NCI-H2227 treated with DMSO at 0.1 percent for 48 hours (cell line): ENCODE data around the gene RPGRIP1L.
"Not testable (repeated sequence)": the region's sequence is repeated elsewhere in the genome, so short reads cannot be mapped to it uniquely, and the experiment has no call there.

Experiments
- DNase-seq: peaks from one replicate; lab custom pipeline; 2025; lab: John Stamatoyannopoulos, UW

The RPGRIP1L gene

DNA sequence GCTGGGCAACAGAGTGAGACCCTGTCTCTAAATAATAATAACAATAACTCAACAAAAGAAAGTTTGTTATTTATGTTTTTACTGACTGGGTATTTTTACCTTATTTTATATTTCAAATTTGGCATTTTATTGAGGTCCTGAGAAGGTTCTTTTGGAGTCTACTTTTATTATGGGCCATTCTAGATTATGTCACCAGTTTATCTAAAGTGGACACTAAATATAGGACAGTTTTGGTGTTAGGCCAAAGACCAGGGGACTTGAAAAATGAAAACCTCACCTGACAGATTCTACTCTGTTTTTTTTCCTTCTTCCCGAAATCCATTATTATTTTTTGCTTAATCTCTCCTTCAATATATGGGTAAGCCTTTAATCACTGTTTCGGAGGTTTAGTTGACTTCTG lies 8.4 kb upstream of the RPGRIP1L start:
- DNase-seq, result no peak

- DNase-seq, result no peak
Observed at GRCh38 chr16:53711390-53711789, 7.7 kb upstream of the RPGRIP1L start.

DNA sequence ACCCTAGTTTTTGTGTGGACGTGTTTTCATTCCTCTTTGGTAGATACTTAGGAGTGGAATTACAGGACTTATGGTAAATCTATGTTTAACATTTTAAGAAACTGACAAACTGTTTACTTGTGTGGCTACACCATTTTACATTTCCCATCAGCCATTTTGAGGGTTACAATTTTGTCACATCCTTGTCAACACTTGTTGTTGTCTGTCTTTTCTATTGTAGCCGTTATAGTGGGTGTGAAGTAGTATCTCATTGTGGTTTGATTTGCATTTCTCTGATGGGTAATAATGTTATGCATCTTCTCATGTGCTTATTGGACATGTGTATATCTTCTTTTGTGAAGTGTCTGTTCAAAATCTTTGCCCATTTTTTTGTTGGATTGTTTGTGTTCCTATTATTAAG lies 4.8 kb upstream of the RPGRIP1L start:
- DNase-seq, result no peak

- DNase-seq, result no peak
Observed at GRCh38 chr16:53707671-53708070, 4.0 kb upstream of the RPGRIP1L start.

DNA sequence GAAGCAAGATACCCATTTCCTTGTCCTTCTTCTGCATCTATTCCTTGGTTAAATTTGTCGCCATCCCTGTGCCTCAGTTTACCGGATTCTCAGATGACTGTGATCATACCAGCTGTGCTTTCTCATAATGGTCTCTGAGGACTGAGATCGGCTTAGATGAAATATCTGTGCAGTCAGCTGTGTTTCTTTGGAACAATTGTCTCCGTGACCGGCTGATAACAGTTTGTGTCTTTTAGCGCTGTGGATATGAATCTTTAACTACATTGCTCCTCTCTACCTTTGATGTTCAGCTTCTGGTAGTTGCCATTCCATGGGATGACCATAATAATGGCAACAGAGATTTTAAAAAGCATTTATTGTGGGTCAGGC lies 770 bp upstream of the RPGRIP1L start:
- DNase-seq, result no peak

DNA sequence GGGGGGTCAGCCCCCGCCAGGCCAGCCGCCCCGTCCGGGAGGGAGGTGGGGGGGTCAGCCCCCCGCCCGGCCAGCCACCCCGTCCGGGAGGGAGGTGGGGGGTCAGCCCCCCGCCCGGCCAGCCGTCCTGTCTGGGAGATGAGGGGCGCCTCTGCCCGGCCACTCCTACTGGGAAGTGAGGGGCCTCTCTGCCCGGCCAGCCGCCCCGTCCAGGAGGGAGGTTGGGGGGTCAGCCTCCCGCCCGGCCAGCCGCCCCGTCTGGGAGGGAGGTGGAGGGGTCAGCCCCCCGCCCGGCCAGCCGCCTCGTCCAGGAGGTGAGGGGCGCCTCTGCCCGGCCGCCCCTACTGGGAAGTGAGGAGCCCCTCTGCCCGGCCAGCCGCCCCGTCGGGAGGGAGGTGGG lies 5.4 kb downstream of the RPGRIP1L start:
- not testable (repeated sequence) for DNase-seq

- no peak for DNase-seq
Observed at GRCh38 chr16:53695070-53695469, 8.6 kb downstream of the RPGRIP1L start.

DNA sequence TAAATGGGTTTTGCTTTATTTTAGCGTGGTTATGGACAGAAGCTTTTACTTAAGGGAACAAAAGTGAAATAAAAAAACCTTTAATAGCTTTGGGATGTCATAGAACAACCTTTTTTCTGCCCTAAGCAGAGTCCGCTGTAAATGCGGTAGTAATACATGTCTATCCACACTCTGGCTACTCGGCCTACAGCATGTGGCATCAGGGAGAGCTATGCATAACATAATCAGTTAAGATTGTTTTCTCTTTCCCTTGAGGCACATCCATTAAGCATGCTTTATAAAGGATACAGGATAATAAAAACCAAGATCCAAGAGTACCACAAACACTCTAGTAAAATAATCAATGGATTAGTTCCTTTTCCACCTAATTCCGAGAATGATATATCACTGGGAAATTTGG lies 10.3 kb downstream of the RPGRIP1L start:
- no peak for DNase-seq

GRCh38 chr16:53692146-53692545 lies 11.5 kb downstream of the RPGRIP1L start:
- DNase-seq, result no peak

DNA sequence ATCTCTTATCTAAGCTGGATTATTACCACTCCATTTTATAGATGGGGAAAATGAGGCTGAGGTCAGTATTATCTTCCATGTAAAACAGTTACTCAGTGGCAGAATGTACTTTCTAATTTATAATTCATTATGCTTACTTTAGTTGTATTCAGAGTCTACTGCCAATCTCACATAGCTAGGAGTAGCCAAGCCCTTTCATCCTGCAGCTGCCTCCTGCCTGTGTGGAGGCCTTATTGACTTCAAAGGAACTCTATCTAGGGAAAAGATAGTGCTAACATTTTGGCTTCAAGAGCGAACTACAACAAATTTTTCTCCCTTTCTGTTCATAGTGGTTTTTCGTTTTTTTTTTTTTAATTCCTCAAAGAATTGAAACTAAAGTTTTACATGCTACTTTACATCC lies 12.9 kb downstream of the RPGRIP1L start:
- DNase-seq, result no peak

DNA sequence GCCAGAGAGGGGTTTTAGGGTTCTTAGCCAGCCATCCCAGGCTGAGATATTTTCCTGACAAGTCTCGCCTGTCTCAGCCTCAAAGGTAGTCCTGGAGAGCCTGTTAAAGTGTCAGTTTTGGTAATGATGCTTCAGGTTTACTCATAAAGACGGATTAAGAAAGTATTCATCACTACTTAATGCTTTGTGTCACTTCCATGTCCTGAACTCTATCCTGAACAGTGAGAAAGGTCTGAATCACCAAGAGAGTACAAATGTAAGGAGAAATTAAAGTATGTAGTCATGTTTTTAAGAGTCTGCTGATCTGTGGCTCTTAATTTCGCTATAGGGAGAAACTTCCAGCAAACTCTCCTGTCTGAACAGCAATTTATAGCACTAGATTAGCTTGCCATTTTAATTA lies 14.0 kb downstream of the RPGRIP1L start:
- no peak for DNase-seq

DNA sequence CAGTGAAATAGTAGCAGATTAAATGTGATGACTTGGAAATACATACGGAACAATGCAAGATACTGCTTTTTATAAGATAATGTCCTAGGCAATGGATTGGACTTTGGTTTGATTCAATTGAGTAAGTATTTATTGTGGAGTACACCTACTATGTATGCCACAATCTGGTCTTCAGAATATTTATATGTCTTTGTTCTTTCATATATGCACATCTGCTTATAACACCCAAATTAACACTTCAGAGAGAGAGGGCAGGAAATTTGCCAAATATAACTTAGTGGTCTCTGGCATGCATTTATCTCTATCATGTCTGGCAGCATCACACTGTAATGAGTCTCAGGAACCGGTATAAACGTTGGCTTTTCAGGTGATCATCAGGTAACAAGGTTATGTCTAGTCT lies 16.9 kb downstream of the RPGRIP1L start:
- DNase-seq, result no peak

GRCh38 chr16:53685334-53685733 lies 18.3 kb downstream of the RPGRIP1L start:
- DNase-seq, result not testable (repeated sequence)

DNA sequence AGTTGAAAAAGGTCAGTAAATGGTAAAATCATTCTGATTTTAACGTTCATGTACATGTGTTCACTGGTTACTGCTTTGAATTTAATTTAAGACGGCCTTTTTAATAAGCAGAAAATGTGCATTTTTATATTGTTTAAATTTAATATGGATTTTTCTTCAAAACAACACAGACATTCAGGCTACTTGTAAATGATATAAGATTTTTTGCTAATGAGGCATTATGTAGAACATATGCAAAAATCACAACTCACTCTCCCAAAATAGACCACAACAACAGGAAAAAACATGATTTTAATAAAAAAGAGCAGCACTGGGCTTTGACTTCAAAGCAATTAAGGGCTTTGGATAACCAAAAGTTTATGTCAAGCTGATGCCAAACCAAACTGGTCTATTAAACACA lies 22.3 kb downstream of the RPGRIP1L start:
- no peak for DNase-seq

DNA sequence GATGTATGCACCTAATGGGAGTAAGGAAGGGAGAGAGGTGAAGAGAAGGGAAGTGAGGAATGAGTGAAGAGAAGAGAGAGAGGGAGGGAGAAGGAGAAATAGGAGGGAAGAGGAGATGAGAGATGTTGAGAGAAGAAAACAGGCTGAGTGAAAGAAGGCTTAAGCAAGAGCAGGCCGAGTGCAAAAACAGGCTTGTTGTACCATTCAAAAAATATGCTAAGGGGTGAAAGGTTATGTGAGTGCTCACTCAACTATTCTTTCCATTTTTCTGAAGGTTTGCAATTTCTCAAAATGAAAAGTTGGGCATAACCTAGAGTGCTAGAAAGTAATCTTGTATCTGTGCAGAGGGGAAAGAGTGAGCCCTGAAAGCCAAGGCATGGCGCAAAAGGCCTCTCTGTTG lies 22.9 kb downstream of the RPGRIP1L start:
- no peak for DNase-seq

DNA sequence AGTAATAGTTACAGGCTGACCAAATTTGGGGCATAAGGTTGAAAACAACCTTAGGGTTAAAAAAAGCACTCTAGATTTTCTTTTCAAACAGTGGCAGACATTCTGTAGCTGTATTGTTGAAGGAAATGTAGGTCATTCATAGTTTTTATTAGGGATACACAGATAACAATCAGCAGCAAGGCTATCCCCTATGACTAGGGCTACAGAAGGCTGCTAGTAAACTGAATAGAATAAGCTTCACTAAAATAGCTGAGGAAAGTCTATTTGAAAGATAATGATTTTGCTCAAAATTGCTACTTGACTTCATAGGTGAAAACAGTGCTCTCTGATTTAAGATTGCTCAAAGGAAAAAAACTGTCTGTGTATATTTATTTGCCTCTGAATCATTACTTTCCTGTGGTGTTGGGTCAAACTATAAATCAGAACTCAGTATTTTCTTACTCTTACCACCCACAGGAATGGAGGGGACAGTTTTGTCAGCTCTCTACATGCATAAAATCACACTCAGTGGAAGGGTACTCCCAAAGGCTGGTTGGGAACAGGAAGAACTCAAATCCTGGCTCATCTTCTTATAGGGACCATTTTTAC lies 24.8 kb downstream of the RPGRIP1L start:
- DNase-seq, result peak; percentile 34

DNA sequence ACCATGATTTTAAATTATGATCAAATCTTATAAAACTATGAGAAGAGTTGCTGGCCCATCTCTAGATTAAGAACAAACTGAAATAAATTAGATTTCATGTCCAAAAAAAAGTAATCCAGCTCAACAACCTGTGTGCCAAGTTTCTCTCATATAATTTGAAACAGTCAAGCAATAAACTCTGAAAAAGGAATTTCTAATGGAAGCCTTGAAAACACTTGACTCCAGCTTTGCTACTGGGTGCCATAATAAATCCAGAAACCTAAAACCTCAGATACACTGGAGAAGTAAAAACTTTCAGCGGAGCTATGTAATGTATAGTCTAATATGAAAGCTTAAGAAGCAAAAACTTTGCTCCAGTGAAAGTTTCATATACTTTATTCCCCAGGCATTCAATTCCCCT lies 25.5 kb downstream of the RPGRIP1L start:
- DNase-seq, result no peak

GRCh38 chr16:53673189-53673588 lies 30.5 kb downstream of the RPGRIP1L start:
- DNase-seq, result no peak

DNA sequence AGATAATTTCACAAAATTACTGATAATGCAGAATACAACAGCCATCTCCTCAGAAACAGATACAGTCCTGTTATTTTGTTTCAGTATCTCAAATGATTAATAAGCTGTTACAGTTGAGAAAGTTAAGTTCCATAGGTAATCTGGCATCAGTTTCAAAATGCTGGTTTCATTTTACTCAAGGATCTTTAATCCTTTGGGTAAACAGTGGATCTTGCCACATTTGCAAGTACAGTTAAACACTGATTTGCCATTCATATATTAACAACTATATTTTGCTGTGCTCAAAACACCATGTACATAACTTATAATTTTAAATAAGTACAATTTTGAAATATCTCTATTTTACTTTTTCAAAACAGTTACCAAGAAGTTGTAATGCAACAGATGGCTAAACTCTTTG lies 31.2 kb downstream of the RPGRIP1L start:
- DNase-seq, result no peak

DNA sequence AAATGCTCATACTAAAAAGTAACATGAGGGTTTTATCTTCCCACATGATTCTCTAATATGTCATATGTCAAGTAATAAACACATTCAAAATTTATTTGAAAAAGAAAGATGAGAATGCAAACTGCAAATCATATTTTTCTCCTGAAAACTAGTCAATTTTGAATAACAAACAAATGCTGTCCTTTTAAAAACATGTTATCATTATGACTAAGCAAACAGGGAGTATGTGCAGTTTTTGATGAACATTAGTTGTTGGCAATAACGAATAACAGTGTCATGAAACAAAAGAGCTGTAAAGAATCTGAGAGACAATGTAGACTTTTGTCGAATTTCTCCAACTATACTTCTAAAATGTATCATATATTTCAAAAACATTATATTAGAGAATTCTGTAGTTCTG lies 34.8 kb downstream of the RPGRIP1L start:
- no peak for DNase-seq

DNA sequence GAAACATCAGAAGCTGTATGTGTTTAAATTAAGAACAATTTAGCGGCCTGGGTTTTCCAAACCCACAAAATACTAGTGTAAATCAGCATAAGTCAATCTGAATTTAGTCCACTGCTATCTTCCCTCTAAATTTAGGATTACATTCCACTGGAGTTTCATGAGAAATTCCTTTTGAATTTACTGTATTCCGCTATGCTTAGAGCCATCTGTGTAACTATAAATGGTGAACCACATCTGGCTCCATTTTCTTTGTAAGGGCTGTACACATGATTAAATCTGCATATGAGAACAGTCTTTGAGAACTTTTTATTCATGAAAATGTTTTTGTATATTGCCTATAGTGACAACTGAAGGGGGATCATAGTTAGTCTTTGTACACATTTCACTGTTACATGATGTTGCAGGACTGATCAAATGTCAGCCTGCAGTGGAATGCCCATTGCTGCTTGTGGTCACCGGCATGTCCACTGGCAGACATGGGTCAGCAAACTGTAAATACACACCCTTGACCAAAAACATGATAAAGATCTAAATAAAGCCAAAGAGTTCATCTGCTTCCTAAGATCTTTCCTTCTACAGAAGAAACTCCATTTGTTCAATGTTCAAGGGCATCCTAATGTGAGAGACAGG lies 36.8 kb downstream of the RPGRIP1L start:
- no peak for DNase-seq

DNA sequence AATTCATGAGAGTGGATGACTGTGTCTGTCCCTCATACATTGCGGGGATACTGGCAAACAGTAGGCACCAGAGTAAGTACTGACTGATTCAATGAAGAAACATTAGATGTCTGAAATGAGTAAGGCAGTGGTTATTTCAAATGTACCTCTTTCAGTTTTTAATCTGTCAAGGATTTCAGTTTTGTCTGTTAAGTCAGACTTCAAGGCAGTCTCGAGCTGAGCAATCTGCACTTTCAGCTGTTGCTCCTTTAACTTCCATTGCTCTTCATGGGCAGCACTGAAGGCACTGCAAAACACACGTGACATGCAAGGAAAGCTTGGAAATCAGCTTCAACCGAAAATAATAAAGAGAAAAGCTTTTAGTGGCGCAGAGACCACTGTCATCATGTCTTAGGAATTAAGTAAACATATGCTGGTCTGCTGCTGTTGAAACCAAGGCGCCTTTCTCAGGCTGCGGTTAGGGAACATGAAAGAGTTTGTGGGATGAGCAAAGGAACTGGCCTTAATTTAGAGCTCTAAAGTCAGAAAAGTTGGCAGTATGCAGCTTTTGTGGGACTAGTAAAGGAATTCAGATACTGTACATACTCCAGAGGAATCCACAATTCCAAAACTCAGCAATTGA lies 38.8 kb downstream of the RPGRIP1L start:
- DNase-seq, result no peak

DNA sequence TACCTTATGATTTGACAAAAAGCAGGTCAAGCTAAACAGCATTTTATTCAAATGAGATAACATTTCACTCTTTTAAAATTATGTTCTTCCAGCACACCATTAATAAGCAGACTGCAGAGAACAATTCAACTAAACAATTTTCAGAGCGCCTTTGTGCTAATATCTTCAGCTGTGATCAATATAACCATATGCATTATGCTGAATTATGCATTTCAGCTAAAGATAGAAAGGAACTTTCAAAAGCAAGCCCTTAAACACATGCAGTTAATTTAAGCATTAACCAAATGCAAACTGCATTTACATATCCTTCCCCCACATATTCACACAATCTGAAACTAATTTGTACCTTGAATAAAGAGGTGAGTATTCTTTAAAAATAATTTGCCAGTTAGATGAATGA lies 41.6 kb downstream of the RPGRIP1L start:
- DNase-seq, result no peak

- no peak for DNase-seq
Observed at GRCh38 chr16:53654946-53655345, 48.7 kb downstream of the RPGRIP1L start.
